Mesenteric fat pad (tissue), 1 donor: Measurements from ENCODE around the gene RMI2. TPM values are rescaled to one million over a fixed set of nuclear protein-coding genes. Genes with fewer than 3 reads are reported as not detected.
"Not testable (repeated sequence)": the region's sequence is repeated elsewhere in the genome, so short reads cannot be mapped to it uniquely, and the experiment has no call there.

Experiments
- DNase-seq: peaks from one replicate; pipeline ENCODE4 v3.0.0-alpha.2; 2020; ENCODE audit warnings: low spot score
- total RNA-seq: library from RNA; stranded (reverse); fragmentation: NEBNext Ultra II Directional; extraction: Animal tissue kit (Norgen Biotek cat#: 25700); gene quantifications from one replicate; pipeline ENCODE4 v1.2.1, GENCODE V29; 2021
- donor health status: DM: yes; HTN: yes; CAD: no.

The RMI2 gene
- total RNA-seq, 1 donor from 2014 or later, result 0.45 TPM

GRCh38 chr16:11350921-11351335 lies 5.7 kb downstream of the RMI2 start:
- no peak for DNase-seq

DNA sequence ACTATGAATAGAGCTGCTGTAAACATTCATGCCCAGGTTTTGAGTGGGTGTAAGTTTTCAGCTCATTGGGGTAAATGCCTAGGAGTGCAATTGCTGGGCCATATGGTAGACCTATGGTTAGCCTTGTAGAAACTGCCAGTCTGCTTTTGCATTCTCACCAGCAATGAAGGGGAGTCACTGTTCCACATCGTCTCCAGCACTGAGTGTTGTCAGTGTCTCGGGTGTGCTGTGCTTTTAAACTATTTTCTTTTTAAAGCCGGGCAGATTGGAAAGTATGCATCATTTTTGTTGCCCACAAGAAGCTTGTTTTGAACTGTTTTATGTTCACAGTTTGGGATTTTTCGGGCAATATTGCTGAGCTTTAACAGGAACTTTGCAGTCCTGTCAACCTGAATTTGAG lies 7.9 kb downstream of the RMI2 start:
- DNase-seq, result no peak

DNA sequence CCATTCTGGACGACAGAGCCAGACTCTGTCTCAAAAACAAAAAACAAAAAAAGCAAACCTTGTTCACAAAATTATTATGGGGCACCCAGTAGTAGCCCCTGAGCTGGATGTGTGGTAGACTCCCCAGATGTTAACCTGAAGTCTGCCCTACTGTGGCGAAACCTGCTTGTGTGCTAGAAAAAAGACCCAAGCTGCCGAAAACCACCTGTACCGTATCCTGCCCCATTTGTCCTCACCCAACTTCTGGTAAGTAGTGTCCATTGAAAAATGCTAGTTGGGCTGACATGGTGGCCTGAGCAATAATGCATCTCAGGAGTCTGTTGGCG lies 9.1 kb downstream of the RMI2 start:
- no peak for DNase-seq

- DNase-seq, result no peak
Observed at GRCh38 chr16:11354733-11355574, 9.7 kb downstream of the RMI2 start.

- DNase-seq, result no peak
Observed at GRCh38 chr16:11355862-11356261, 10.6 kb downstream of the RMI2 start.

GRCh38 chr16:11356573-11357331 lies 11.5 kb downstream of the RMI2 start:
- no peak for DNase-seq

DNA sequence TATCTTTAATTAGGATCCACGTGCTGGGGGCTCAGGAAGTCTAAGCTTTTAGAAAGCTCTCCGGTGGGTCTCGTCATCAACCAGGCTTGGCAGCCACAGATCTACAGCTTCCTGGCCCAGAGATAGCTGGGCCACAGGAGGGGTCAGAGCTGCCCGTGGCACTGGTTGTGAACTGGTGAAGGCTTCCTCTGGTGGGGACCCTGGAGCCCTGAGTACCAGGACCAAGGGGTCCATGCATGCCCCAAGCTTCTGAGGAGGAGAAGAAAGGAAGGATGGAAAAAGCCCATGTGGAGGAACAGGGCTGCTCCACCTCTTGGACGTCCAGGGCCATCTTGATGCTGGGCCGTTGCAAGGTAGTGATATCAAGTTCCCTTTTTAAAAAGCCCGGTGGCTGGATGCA lies 13.3 kb downstream of the RMI2 start:
- DNase-seq, result no peak

DNA sequence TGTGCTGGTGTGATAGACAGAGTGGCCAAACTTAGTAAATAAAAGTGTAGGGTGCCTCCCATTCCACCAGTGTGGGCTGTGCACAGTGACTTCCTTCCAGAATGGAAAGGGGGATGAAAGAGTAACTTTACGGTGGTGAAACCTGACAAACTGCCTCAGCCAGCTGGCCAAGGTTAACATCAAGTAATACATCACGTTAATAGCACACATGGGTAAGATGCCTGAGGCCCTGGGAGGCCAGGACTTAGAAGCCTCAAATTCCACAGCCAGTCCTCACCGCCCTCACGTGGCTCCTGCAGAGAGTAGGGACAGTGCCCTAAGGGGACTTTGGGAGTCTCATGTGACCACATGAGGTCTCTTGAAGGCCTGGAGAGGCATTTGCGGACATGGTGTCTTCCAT lies 14.1 kb downstream of the RMI2 start:
- DNase-seq, result no peak

- no peak for DNase-seq
Observed at GRCh38 chr16:11360641-11361373, 15.5 kb downstream of the RMI2 start.

DNA sequence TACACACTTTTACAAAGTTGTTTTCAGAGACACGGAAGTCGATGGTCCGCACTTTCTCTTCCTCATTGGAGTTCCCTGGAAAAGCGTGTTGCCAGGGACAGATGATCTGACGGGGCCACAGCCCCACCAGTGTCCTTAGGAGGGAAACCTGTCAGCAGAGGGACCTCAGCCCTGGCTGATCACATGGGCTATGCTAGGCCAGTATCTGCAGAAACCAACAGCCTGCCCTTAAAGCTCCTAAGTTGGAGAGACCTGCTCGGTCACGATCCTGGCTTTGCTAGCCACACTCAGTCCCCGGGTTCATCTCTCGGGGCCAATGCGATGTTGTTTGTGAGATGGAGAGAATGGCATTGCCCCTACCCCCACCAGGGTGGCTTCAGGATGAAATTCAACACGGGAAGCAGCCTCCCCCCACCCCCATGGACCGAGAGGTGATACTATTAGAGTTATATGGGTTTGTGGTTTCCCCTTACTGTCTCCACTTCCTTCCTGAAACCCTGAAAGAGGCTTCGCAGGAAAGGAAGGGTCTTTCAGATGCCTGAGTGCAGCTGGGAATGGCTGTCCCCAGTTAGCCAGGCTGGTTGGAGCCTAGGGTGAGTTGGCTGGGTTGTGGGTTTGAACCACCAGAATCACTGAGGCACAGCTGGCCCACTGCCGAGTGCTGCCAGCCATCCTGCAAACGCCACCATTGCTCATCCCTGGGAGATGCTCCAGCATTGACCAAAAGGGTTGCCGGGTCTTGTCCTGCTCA lies 16.6 kb downstream of the RMI2 start:
- DNase-seq, result no peak

DNA sequence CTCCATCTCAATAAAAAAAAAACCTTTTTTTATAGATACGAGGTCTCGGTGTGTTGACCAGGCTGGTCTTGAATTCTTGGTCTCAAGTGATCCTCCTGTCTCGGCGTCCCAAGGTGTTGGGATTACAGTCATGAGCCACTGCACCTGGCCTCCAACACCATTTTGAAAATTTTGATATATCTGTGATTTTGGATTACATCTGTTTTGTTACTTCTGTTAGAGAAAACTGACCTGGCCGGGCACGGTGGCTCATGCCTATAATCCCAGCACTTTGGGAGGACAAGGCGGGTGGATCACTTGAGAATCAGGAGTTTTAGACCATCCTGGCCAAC lies 18.6 kb downstream of the RMI2 start:
- DNase-seq, result no peak

DNA sequence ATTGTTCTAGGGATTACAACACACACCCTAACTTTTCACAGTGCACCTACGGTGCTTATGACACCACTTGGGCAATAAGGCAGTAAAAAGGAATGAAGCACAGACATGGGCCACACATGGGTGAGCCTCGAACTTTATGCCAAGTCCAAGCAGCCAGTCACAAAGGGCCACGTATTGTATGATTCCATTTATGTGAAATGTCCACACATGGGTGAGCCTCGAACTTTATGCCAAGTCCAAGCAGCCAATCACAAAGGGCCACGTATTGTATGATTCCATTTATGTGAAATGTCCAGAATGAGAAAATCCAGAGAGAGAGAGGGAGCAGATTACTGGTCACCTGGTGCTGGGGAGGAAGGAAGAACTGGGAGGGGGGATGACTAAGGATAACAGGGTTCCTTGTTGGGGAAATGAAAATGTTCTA lies 22.2 kb downstream of the RMI2 start:
- DNase-seq, result no peak

DNA sequence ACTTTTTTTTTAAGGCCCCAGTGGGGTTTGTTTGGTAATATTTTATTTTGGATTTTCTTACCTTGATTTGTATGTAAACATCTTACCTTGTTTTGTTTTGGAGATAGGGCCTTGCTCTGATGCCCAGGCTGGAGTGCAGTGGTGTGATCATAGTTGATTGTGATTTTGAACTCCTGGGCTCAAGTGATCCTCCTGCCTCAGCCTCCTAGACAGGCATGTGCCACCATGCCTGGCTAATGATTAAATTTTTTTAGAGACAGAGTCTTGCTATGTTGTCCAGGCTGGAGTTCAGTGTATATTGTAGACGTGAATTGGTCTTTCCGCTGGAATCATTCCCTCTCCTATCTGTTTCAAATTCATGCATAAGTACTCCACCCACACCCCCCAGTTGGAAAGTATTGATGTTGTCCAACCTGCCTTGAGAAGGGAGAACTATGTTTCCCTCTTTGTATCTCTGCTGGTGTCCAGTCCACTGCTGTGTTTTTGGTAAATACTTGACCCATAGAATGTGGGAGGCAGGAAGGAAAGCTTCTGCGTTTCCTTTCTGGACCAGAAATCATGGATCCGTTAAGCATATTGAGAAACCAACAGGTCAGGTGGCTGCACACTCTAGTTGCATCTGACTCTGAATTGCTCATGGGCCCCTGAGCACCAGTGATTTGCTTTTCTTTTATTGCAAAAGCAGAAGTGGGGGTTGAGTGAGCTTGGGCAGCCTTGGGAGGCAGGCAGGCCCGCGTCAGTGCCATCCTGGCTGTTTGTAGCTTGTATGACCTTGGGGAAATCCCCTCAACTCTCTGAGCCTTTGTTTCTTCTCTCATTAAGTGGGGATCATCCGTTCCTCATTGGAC lies 25.0 kb downstream of the RMI2 start:
- DNase-seq, result no peak

DNA sequence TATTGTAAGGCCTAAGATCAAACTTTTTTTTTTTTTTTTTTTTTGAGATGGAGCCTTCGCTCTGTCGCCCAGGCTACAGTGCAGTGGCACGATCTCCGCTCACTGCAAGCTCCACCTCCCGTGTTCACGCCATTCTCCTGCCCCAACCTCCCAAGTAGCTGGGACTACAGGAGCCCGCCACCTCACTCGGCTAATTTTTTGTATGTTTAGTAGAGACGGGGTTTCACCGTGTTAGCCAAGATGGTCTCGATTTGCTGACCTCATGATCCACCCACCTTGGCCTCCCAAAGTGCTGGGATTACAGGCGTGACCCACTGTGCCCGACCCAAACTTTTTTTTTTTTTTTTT lies 25.6 kb downstream of the RMI2 start:
- DNase-seq, result not testable (repeated sequence)

- DNase-seq, result no peak
Observed at GRCh38 chr16:11372073-11372828, 27.0 kb downstream of the RMI2 start.

DNA sequence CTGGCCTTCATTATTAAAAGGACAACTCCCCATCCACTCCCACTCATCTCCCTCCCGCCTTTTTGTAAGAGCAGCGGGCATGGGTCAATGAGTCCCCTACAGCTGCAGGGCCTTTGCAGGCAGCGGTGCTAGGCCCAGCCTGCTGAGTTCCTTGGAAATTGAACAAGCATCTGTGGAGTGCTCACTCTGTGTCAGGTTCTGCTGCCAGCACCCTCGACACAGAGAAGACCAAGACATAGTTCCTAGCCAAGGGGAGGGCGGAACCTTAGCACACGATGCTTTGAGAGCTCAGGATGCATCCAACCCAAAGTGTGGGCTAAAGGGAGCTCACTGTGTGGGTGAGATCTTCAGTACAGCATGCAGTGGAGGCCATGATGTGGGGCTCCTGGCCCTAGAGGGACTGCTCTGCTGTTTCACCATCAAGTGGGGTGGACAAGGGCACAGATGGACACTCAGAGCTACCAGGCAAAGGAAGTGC lies 27.6 kb downstream of the RMI2 start:
- no peak for DNase-seq

DNA sequence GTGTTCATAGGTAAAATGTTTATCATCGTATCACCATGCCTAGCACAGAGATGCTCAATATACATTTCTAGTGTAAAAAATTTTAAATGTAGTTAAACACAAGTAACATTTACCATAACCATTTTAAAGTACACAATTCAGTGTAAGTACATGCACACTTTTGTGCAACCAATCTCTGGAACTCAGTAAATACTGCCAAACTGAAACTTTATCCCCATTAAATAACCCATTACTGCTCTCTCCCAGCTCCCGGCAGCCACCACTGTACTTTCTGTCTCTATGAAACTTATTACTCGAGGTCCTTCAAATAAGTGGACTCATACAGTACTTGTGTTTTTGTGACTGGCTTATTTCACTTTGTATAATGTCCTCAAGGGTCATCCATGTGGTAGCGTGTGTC lies 29.0 kb downstream of the RMI2 start:
- no peak for DNase-seq

DNA sequence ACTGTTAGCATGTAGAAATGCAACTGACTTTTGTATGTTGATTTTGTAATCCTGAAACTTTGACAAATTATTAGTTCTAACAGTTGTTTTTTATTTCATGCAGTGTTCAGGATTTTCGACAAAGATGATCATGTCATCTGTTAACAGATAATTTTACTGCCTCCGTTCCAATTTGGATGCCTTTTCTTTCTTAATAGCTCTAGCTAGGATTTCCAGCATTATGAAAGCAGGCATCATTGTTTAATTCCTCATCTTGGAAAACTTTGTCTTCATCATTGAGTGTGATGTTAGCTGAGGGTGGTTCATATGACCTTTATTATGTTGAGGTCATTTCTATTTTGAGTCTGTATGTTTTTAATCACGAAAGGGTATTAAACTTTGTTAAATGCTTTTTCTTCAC lies 31.9 kb downstream of the RMI2 start:
- DNase-seq, result no peak

DNA sequence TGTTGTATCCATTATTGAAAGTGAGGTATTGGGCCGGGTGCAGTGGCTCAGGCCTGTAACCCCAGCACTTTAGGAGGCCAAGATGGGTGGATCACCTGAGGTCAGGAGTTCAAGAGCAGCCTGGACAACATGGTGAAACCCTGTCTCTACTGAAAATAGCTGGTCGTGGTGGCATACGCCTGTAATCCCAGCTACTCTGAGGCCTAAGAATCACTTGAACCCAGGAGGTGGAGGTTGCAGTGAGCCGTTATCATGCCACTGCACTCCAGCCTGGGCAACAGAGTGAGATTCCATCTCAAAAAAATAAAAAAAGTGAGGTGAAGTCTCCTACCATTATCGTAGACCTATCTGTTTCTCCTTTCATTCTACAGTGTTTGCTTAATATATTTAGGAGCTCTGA lies 33.7 kb downstream of the RMI2 start:
- not testable (repeated sequence) for DNase-seq

GRCh38 chr16:11379420-11379819 lies 34.2 kb downstream of the RMI2 start:
- DNase-seq, result no peak
